ENCODE results near the gene LCAT.

- TF ChIP-seq CTCF (IDR thresholded peaks at IDR 0.05) = no peak
- TF ChIP-seq REST (IDR thresholded peaks at IDR 0.05; ENCODE audit: insufficient read depth in 1 of 2, low read depth in 2 of 2, low read length in 1 of 2) = no peak
- TF ChIP-seq POLR2AphosphoS5 (IDR thresholded peaks at IDR 0.05; ENCODE audit: low read depth, low read length) = no peak
- TF ChIP-seq TCF7L2 (IDR thresholded peaks at IDR 0.05; ENCODE audit: low read depth, low read length) = no peak
These were observed 13.2 kb downstream of the LCAT start for GRCh38 chr16:67930678-67931211.
